Measurements from ENCODE around the gene PDE9A.

The PDE9A gene

DNA sequence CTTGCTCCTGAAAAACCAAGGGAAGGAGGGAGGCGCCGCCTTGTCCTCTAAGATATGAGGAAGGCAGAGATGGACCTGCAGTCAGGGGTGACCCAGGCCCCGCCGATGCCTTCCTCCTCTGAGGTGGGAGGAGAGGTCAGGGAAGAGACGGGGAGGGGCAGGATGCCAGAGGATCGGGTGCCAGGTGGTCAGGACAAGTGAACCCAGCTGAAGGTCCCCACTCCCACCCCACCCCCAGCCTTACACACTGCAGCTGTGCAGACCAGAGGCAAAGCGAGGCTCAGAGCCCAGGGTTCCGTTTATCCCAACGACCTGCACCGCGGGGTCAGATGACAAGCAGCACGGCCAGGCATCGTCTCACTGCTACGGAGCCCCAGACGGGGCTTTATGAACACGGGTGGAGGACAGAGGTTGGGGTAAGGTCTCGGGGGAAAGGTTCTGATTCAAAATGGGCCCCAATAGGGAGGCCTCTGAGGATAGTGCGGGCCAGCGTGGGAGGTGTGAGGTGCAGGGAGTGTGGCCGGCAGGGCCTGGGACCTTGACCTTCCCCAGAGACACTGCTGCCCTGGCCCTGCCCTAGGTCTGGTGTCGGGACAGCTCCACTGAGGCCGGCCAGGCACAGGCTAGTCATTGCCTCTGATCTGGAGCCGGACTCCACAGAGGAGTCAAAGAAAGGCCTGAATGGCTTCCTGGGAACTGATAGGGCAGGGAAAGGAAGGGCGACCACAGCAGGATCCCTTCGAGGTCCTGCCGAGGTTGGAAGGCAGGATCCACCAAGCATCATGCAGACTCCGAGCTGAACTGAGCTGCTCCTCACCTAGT lies 113.5 kb downstream of the PDE9A start:
- Mint-ChIP-seq H3K4me1 (no peaks in the 10 kb centered on the region), H3K9me3 (no peaks in the 10 kb centered on the region), H3K27ac (ENCODE audit: low read depth) (no peak overlapping the region), H3K27me3 (peaks cover 16% of the 10 kb centered on the region), H3K4me3 (no peak overlapping the region), H3K36me3 (ENCODE audit: insufficient read depth) (no peaks in the 10 kb centered on the region)
- DNase-seq (ENCODE audit: low spot score in 2 of 2) (no peak), ATAC-seq (replicated peaks; ENCODE audit: extremely low read depth, poor library complexity, severe bottlenecking) (no peak)

- peaks cover 11% of the 10 kb centered on the region for H3K27me3 Mint-ChIP-seq
- no peaks in the 10 kb centered on the region for H3K9me3 Mint-ChIP-seq
- ATAC-seq (replicated peaks; ENCODE audit: extremely low read depth, poor library complexity, severe bottlenecking) (no peak), DNase-seq (ENCODE audit: low spot score in 2 of 2) (no peak)
- no peak overlapping the region for H3K4me3 Mint-ChIP-seq
- no peak overlapping the region for H3K27ac Mint-ChIP-seq (ENCODE audit: low read depth)
- no peaks in the 10 kb centered on the region for H3K4me1 Mint-ChIP-seq
- no peaks in the 10 kb centered on the region for H3K36me3 Mint-ChIP-seq (ENCODE audit: insufficient read depth)
These were observed 114.1 kb downstream of the PDE9A start for GRCh38 chr21:42767561-42767835.

GRCh38 chr21:42768324-42769121 lies 115.1 kb downstream of the PDE9A start:
- ATAC-seq (replicated peaks; ENCODE audit: extremely low read depth, poor library complexity, severe bottlenecking) (no peak), DNase-seq (ENCODE audit: low spot score in 2 of 2) (no peak)
- no peaks in the 10 kb centered on the region for H3K36me3 Mint-ChIP-seq (ENCODE audit: insufficient read depth)
- H3K4me3 Mint-ChIP-seq = no peak overlapping the region
- no peaks in the 10 kb centered on the region for H3K4me1 Mint-ChIP-seq
- no peaks in the 10 kb centered on the region for H3K9me3 Mint-ChIP-seq
- H3K27me3 Mint-ChIP-seq = peaks cover under 1% of the 10 kb centered on the region
- no peak overlapping the region for H3K27ac Mint-ChIP-seq (ENCODE audit: low read depth)

GRCh38 chr21:42769183-42769819 lies 115.9 kb downstream of the PDE9A start:
- ATAC-seq (replicated peaks; ENCODE audit: extremely low read depth, poor library complexity, severe bottlenecking) = no peak
- Mint-ChIP-seq H3K9me3 (no peaks in the 10 kb centered on the region), H3K4me1 (no peaks in the 10 kb centered on the region), H3K27me3 (no peaks in the 10 kb centered on the region), H3K4me3 (no peak overlapping the region), H3K27ac (ENCODE audit: low read depth) (no peak overlapping the region), H3K36me3 (ENCODE audit: insufficient read depth) (no peaks in the 10 kb centered on the region)
- no peak for DNase-seq (ENCODE audit: low spot score in 2 of 2)

DNA sequence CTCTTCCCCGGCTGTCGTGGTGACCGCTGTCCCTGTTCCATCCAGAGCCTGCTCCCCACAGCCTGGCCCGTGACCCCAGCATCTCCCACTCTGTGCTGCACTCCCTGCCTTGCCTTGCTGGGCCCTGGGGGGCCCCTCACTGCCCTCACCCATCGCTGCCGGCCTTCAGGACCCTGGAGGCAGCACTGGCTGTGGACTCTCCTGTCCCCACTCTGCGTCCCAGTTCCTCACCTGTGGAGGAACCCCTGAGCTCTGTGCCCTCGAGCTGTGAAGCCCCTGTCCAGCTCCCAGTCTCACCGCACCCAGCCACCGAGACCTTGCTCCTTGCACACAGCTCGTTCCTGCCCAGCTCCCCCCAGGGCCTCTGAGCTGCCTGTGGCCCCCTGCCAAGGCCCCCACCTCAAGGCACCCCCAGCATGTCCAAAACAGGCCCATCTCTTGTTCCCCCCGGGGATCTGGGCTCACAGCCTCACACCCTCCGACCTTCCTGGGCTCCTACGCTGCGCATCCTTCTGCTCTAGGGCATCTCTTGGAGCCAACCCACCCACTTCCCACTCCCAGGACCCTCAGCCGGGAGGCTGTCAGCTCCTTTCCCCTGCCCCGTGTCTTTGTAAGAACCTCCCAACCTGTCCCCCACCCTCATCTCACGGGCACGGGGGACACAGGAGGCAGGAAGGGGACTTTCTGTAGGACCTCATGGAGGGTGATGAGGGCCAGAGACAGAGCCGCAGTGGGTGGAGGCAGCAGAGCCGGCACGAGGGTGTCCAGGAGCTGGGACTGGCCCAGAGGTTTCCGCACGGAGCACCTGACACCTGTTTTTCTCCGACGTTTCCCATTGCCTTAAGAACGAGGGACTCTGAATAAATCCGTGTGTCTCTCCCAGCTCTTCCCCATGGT lies 116.6 kb downstream of the PDE9A start:
- Mint-ChIP-seq H3K9me3 (no peaks in the 10 kb centered on the region), H3K27me3 (no peaks in the 10 kb centered on the region), H3K4me3 (no peak overlapping the region), H3K27ac (ENCODE audit: low read depth) (no peak overlapping the region), H3K36me3 (ENCODE audit: insufficient read depth) (no peaks in the 10 kb centered on the region), H3K4me1 (no peaks in the 10 kb centered on the region)
- ATAC-seq (replicated peaks; ENCODE audit: extremely low read depth, poor library complexity, severe bottlenecking) (no peak), DNase-seq (ENCODE audit: low spot score in 2 of 2) (no peak)

DNA sequence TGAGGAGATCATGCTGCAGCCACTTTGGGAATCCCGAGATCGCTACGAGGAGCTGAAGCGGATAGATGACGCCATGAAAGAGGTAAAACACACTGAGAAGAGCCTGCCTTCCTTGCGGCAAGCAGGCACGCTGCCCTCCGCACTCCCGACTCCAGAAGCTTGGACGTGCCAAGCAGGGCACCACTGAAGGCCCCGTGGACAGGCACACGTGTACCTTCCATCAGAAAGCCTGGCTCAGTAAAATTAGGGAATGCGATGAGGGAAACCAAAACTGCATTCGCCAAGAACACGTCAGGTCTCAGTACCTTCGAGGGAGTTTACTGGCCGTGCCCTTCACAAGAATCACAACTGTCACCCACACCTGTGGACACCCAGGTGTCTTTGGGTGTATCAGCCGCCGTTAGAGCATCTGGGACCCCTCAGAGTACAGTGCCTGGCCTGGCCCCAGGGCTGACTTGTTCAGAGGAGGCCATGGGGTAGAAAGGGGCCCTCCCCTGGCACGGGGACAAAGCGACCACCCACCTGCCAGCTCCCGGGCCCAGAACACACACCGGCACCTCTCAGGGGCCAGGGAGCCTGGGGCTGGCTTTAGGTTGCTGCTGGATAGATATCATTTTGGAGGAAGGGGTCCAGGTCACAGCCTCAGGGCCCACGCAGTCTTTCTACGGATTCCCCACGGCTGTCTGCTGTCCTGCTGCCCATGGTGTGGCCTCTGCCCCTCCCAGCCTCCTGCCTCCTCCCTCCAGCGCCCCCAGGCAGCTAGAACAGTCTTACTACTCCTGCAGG lies 117.5 kb downstream of the PDE9A start:
- Mint-ChIP-seq H3K9me3 (no peaks in the 10 kb centered on the region), H3K27me3 (no peaks in the 10 kb centered on the region), H3K36me3 (ENCODE audit: insufficient read depth) (no peaks in the 10 kb centered on the region), H3K4me1 (no peaks in the 10 kb centered on the region), H3K27ac (ENCODE audit: low read depth) (no peak overlapping the region), H3K4me3 (no peak overlapping the region)
- DNase-seq (ENCODE audit: low spot score in 2 of 2) (no peak), ATAC-seq (replicated peaks; ENCODE audit: extremely low read depth, poor library complexity, severe bottlenecking) (no peak)

- ATAC-seq (replicated peaks; ENCODE audit: extremely low read depth, poor library complexity, severe bottlenecking) (no peak), DNase-seq (ENCODE audit: low spot score in 2 of 2) (no peak)
- Mint-ChIP-seq H3K9me3 (no peaks in the 10 kb centered on the region), H3K4me1 (no peaks in the 10 kb centered on the region), H3K36me3 (ENCODE audit: insufficient read depth) (no peaks in the 10 kb centered on the region), H3K27me3 (no peaks in the 10 kb centered on the region), H3K4me3 (no peak overlapping the region), H3K27ac (ENCODE audit: low read depth) (no peak overlapping the region)
These were observed 118.0 kb downstream of the PDE9A start for GRCh38 chr21:42771503-42771805.

DNA sequence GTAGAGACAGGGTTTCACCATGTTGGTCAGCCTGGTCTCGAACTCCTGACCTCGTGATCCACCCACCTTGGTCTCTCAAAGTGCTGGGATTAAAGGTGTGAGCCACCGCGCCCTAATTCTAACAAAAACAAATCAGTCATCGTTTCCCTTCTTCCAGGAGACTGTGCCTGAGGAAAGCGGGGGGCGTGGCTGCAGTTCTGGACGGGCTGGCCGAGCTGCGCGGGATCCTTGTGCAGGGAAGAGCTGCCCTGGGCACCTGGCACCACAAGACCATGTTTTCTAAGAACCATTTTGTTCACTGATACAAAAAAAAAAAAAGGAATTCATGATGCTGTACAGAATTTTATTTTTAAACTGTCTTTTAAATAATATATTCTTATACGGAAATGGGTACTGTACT lies 121.7 kb downstream of the PDE9A start:
- H3K4me3 Mint-ChIP-seq = no peak overlapping the region
- no peak for ATAC-seq (replicated peaks; ENCODE audit: extremely low read depth, poor library complexity, severe bottlenecking)
- no peaks in the 10 kb centered on the region for H3K4me1 Mint-ChIP-seq
- no peaks in the 10 kb centered on the region for H3K9me3 Mint-ChIP-seq
- DNase-seq (ENCODE audit: low spot score in 2 of 2) = no peak
- no peaks in the 10 kb centered on the region for H3K36me3 Mint-ChIP-seq (ENCODE audit: insufficient read depth)
- no peak overlapping the region for H3K27ac Mint-ChIP-seq (ENCODE audit: low read depth)
- peaks cover 10% of the 10 kb centered on the region for H3K27me3 Mint-ChIP-seq

DNA sequence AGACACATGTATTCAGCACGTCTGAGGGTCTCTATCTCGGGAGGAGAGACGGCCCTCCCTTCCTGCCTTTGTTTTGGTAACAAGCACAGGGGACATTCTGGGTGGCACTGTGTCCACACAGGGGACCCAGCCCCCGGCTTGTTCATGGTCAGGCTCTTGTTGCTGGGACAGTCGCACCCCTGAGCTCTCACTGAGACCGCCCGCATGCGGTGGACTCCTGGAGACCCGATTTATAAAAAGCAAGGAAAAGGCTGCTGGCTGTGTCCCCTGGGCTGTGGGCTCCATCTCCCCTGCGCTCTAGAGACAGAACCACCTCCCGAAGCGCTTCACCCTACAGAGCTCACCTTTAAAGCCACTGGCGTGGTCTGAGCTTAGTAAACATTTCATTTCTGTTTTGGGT lies 122.5 kb downstream of the PDE9A start:
- no peak overlapping the region for H3K27ac Mint-ChIP-seq (ENCODE audit: low read depth)
- no peaks in the 10 kb centered on the region for H3K36me3 Mint-ChIP-seq (ENCODE audit: insufficient read depth)
- H3K4me3 Mint-ChIP-seq = no peak overlapping the region
- peaks cover 13% of the 10 kb centered on the region for H3K27me3 Mint-ChIP-seq
- no peaks in the 10 kb centered on the region for H3K9me3 Mint-ChIP-seq
- DNase-seq (ENCODE audit: low spot score in 2 of 2) = no peak
- H3K4me1 Mint-ChIP-seq = no peaks in the 10 kb centered on the region
- ATAC-seq (replicated peaks; ENCODE audit: extremely low read depth, poor library complexity, severe bottlenecking) = no peak

GRCh38 chr21:42777064-42777756 lies 123.8 kb downstream of the PDE9A start:
- Mint-ChIP-seq H3K27ac (ENCODE audit: low read depth) (no peak overlapping the region), H3K4me1 (peaks cover 10% of the 10 kb centered on the region), H3K27me3 (peaks cover 13% of the 10 kb centered on the region), H3K9me3 (no peaks in the 10 kb centered on the region), H3K36me3 (ENCODE audit: insufficient read depth) (no peaks in the 10 kb centered on the region), H3K4me3 (no peak overlapping the region)
- DNase-seq (ENCODE audit: low spot score in 2 of 2) = no peak
- ATAC-seq (replicated peaks; ENCODE audit: extremely low read depth, poor library complexity, severe bottlenecking) = no peak

GRCh38 chr21:42777757-42778344 lies 124.4 kb downstream of the PDE9A start:
- Mint-ChIP-seq H3K4me1 (peaks cover 16% of the 10 kb centered on the region), H3K9me3 (no peaks in the 10 kb centered on the region), H3K4me3 (no peak overlapping the region), H3K36me3 (ENCODE audit: insufficient read depth) (no peaks in the 10 kb centered on the region), H3K27me3 (peaks cover 13% of the 10 kb centered on the region), H3K27ac (ENCODE audit: low read depth) (no peak overlapping the region)
- DNase-seq (ENCODE audit: low spot score in 2 of 2) = no peak
- ATAC-seq (replicated peaks; ENCODE audit: extremely low read depth, poor library complexity, severe bottlenecking) = no peak
